Adipocyte (in vitro differentiated cells): Measurements from ENCODE around the gene RUNDC3A.

Experiments
- DNase-seq: peaks from one replicate; pipeline ENCODE4 v3.0.0-alpha.2; 2015; ENCODE audit warnings: low read depth
- H3K27me3 ChIP-seq: replicated peaks from 2 replicates; pipeline ENCODE4 v1.7.0; 2013; ENCODE audit warnings: mild to moderate bottlenecking, low read length, moderate library complexity; ENCODE audit not compliant: control insufficient read depth, insufficient read depth
- H3K36me3 ChIP-seq: 2 replicates; pipeline ENCODE4 v1.7.0; 2013; ENCODE audit warnings: low read length, mild to moderate bottlenecking, moderate library complexity; ENCODE audit not compliant: control insufficient read depth, insufficient read depth, severe bottlenecking
- H3K4me1 ChIP-seq: 2 replicates; pipeline ENCODE4 v1.7.0; 2013; ENCODE audit warnings: mild to moderate bottlenecking, low read length, moderate library complexity; ENCODE audit not compliant: control insufficient read depth, insufficient read depth
- H3K4me3 ChIP-seq: 2 replicates; pipeline ENCODE4 v1.7.0; 2013; ENCODE audit warnings: mild to moderate bottlenecking, low read length, moderate library complexity
- H3K9ac ChIP-seq: 2 replicates; pipeline ENCODE4 v1.7.0; 2013; ENCODE audit warnings: mild to moderate bottlenecking, low read length, moderate library complexity
- H3K9me3 ChIP-seq: 2 replicates; pipeline ENCODE4 v1.7.0; 2013; ENCODE audit warnings: mild to moderate bottlenecking, low read length, moderate library complexity; ENCODE audit not compliant: control insufficient read depth

The RUNDC3A gene

DNA sequence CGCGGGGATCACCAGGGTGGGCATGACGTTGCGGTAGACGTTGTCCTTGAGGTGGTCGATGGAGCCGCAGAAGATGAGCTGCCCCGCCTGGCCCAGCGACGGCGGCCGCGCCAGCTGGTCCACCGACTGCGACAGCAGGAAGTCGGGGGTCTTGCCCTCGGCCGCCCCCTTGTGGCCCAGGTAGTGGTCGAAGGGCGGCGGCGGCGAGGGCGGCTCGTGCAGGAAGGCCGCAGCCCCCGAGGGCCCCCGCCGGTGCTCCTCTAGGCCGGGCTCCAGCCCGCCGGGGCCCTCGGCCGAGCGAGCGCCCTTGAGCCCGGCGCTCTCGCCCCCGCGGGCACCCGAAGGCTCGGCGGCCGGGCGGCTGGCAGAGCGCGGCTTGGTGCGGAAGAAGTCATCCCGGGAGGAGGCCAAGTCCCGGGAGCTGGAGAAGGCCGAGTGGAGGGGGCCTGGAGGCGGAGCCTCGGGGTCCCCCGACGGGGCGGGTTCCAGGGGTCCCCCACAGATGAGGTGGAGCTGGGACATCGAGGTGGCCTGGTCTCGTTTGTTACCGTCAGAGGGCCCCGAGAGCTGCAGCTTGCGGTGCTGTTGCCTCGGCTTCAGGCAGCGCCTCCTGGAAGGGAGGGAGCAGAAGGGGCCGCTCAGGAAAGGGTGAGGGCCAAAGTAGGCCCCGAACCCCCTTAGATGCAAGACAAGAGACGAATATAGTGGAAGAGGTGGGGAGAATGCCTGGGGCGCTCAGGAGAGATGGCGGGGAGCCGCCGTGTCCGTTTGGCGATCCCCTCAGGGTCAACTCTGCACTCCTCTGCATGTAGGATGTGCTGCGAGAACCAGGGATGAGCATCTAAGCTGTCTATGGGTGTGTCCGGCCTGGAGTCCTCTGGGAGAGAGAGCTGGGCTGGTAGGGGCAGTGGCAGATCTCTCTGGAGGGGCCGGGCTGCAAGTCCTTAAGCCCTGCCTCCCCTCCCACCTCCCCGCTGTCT is 46.5 kb downstream of the RUNDC3A start:
- DNase-seq: no peak
- peaks cover 23% of the 10 kb centered on the region for H3K36me3 ChIP-seq
- H3K4me1 ChIP-seq: no peaks in the 10 kb centered on the region
- no peak overlapping the region for H3K9ac ChIP-seq
- no peak overlapping the region for H3K4me3 ChIP-seq
- no peaks in the 10 kb centered on the region for H3K27me3 ChIP-seq
- H3K9me3 ChIP-seq: no peaks in the 10 kb centered on the region

- peaks cover 23% of the 10 kb centered on the region for H3K36me3 ChIP-seq
- H3K27me3 ChIP-seq: no peaks in the 10 kb centered on the region
- H3K4me3 ChIP-seq: no peak overlapping the region
- H3K9me3 ChIP-seq: no peaks in the 10 kb centered on the region
- peaks cover under 1% of the 10 kb centered on the region for H3K4me1 ChIP-seq
- no peak for DNase-seq
- H3K9ac ChIP-seq: no peak overlapping the region
Measured at GRCh38 chr17:44355642-44356099, 47.3 kb downstream of the RUNDC3A start.

- Histone ChIP-seq H3K4me1 (peaks cover 6% of the 10 kb centered on the region), H3K36me3 (peaks cover 19% of the 10 kb centered on the region), H3K4me3 (no peak overlapping the region), H3K27me3 (no peaks in the 10 kb centered on the region), H3K9me3 (no peaks in the 10 kb centered on the region), H3K9ac (no peak overlapping the region)
- DNase-seq: no peak
Measured at GRCh38 chr17:44356241-44356640, 47.8 kb downstream of the RUNDC3A start.

GRCh38 chr17:44358066-44358465 is 49.7 kb downstream of the RUNDC3A start:
- Histone ChIP-seq H3K9me3 (no peaks in the 10 kb centered on the region), H3K9ac (no peak overlapping the region), H3K27me3 (no peaks in the 10 kb centered on the region), H3K4me1 (peaks cover 11% of the 10 kb centered on the region), H3K4me3 (no peak overlapping the region), H3K36me3 (peaks cover 1% of the 10 kb centered on the region)
- no peak for DNase-seq

DNA sequence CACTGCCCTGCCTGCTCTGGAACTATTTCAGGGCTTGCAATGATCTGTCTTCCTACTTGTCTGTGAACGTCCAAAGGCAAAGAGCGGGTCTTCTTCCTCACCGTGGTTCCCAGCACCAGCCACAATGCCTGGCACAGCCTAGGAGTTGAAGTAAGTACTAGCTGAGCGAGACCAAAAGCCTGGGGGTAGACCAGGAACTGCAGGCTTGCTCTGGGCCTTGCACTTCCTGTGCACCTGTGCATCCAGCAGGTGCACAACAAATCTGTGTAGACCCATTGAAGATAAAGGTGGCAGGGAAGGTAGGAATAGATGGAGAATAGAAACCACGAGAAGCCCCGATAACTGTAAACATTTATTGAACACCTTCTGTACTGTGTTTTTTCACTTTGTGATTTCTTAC is 50.6 kb downstream of the RUNDC3A start:
- Histone ChIP-seq H3K36me3 (no peaks in the 10 kb centered on the region), H3K9ac (no peak overlapping the region), H3K9me3 (no peaks in the 10 kb centered on the region), H3K27me3 (no peaks in the 10 kb centered on the region), H3K4me3 (no peak overlapping the region), H3K4me1 (peaks cover 11% of the 10 kb centered on the region)
- DNase-seq: no peak

DNA sequence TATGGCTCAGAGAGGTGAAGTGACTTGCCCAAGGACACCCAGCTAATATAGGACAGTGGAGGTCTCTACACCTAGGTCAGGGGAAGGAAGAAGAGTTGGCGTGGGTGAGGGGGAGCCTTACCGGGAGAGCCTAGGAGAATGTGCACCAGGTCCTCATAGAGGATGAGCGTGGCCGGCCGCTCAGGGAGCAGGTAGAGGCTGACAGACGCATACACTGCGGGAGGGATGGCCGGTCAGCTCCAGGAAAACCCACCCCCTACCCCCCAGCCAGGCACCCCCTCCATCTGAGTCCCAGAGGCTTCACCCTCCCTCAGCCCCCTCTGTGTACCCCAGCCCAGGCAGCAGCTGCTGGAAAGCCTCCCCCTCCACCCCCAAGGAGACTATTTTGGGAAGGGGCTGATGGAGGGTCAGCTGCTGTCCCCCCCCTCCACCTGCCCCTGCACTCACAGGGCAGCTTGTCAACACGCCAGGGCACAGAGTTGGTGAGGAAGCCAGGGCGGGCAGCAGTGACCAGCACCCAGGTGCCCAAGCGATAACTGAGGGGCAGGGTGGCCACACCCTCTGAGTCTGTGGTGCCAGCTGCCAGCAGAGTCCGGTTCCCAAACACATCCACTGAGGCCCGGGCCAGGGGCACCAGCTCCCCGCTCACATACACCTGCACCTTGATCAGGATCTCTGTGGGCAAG is 51.2 kb downstream of the RUNDC3A start:
- Histone ChIP-seq H3K27me3 (no peaks in the 10 kb centered on the region), H3K9me3 (no peaks in the 10 kb centered on the region), H3K36me3 (no peaks in the 10 kb centered on the region), H3K4me1 (peaks cover 11% of the 10 kb centered on the region), H3K4me3 (no peak overlapping the region), H3K9ac (no peak overlapping the region)
- DNase-seq: no peak

- no peak overlapping the region for H3K4me3 ChIP-seq
- no peak overlapping the region for H3K9ac ChIP-seq
- no peaks in the 10 kb centered on the region for H3K27me3 ChIP-seq
Measured at GRCh38 chr17:44360144-44360533, 51.7 kb downstream of the RUNDC3A start.

GRCh38 chr17:44360826-44361225 is 52.4 kb downstream of the RUNDC3A start:
- H3K27me3 ChIP-seq: no peaks in the 10 kb centered on the region
- H3K4me3 ChIP-seq: no peak overlapping the region
- H3K9me3 ChIP-seq: no peaks in the 10 kb centered on the region
- DNase-seq: peak; percentile 86
- no peaks in the 10 kb centered on the region for H3K36me3 ChIP-seq
- H3K4me1 ChIP-seq: peaks cover 20% of the 10 kb centered on the region
- H3K9ac ChIP-seq: no peak overlapping the region

More at GRCh38 chr17:44360144-44360533, 51.7 kb downstream of the RUNDC3A start:
- H3K36me3 ChIP-seq: no peaks in the 10 kb centered on the region
- peaks cover 15% of the 10 kb centered on the region for H3K4me1 ChIP-seq
- no peaks in the 10 kb centered on the region for H3K9me3 ChIP-seq
- DNase-seq: no peak

- no peak for DNase-seq
Measured at GRCh38 chr17:44361292-44362260, 53.2 kb downstream of the RUNDC3A start.

DNA sequence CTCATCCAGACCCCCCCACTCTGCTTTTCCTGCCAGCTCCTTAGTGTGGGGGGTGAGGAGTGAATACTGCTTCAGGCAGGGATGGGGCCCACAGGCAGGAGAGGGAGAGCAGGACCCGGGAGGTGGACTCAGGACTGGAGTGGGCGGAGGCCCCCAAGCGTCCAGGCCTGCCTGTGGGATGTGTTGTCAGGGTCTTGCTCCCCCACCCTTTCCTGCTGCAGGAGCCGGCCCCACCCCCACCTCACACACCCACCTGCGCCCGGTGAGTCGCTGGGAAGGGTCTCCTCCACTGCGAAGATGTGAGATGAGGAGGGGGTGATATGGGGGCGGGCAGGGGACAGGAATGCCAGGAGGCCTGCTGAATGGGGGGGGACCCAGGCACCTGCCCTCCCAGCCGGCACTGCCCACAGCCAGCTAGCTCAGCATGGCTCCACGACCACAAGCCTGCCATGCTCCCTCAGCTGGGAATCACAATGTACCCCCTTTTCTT is 54.1 kb downstream of the RUNDC3A start:
- peaks cover 20% of the 10 kb centered on the region for H3K4me1 ChIP-seq
- H3K27me3 ChIP-seq: peaks cover 6% of the 10 kb centered on the region
- peak; percentile 21 for DNase-seq
- H3K4me3 ChIP-seq: peak overlapping the region; percentile 83
- peak overlapping the region; percentile 85 for H3K9ac ChIP-seq
- H3K36me3 ChIP-seq: no peaks in the 10 kb centered on the region
- no peaks in the 10 kb centered on the region for H3K9me3 ChIP-seq

More at GRCh38 chr17:44361292-44362260, 53.2 kb downstream of the RUNDC3A start:
- Histone ChIP-seq H3K9ac (no peak overlapping the region), H3K4me1 (peaks cover 20% of the 10 kb centered on the region), H3K27me3 (no peaks in the 10 kb centered on the region), H3K9me3 (no peaks in the 10 kb centered on the region), H3K36me3 (no peaks in the 10 kb centered on the region), H3K4me3 (no peak overlapping the region)
